ENCODE results near the gene CBL.
"Not testable (repeated sequence)": the region's sequence is repeated elsewhere in the genome, so short reads cannot be mapped to it uniquely, and the experiment has no call there.

Gene CBL

GRCh38 chr11:119184399-119184798, 21.7 kb upstream of the CBL start:
- DNase-seq (ENCODE audit: low read depth, low spot score), result not testable (repeated sequence)

DNA sequence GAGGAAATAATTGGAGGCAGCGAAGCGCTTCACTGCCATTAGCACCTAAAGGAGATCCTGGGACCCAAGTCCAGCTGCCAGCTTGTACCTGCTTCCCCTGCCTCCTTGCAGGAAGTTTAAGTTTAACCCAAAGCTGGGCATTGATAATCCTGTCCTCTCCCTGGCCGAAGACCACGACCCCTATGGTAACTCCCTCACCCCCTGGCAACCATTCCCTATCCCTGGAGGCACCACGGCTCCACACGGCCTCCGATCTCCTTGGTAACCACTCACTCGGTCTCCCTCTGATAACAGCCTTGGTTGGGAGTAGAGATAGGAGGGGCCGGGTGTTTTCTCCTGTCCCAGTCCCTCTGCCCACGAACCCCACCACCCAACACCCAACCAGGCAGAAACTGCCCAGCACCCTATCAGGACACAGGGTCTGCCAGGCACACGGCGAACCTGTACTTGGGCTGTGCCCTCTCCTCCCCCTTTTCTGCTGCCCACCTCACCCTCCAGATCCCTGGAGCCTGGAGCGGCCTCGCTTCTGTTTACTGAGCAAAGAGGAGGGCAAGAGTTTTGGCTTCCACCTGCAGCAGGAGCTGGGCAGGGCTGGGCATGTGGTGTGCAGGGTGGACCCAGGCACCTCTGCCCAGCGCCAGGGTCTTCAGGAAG, 20.0 kb upstream of the CBL start:
- DNase-seq (ENCODE audit: low read depth, low spot score), result no peak

GRCh38 chr11:119187123-119187892, 18.8 kb upstream of the CBL start:
- DNase-seq (ENCODE audit: low read depth, low spot score), result no peak

DNA sequence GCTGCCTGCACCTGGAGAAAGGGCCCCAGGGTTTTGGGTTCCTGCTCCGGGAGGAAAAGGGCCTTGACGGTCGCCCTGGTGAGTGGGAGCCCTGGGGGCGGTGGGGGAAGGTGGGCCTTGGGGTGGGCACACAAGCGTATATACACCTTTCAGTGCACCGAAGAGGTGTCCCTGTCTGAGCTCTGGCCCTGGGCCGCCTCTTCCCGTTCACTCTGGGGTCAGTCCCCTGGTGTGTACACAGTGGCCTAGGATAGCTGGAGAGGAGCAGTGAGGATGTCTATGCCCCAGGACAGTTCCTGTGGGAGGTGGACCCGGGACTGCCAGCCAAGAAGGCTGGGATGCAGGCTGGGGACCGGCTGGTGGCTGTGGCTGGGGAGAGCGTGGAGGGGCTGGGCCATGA, 18.1 kb upstream of the CBL start:
- no peak for DNase-seq (ENCODE audit: low read depth, low spot score)

DNA sequence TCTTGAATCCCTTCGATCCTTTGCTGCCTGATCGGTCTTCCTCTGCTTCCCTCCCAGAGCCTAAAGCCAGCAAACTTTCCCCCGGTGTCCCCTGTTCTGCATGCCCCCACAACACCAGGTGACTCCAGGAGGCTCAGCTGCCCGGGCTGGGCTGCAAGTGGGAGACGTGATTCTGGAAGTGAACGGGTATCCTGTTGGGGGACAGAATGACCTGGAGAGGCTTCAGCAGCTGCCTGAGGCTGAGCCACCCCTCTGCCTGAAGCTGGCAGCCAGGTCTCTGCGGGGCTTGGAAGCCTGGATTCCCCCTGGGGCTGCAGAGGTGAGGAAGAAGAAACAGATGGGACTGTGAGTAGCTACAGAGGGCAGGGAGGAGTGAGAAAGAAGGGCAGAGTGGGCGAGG, 17.3 kb upstream of the CBL start:
- no peak for DNase-seq (ENCODE audit: low read depth, low spot score)

DNA sequence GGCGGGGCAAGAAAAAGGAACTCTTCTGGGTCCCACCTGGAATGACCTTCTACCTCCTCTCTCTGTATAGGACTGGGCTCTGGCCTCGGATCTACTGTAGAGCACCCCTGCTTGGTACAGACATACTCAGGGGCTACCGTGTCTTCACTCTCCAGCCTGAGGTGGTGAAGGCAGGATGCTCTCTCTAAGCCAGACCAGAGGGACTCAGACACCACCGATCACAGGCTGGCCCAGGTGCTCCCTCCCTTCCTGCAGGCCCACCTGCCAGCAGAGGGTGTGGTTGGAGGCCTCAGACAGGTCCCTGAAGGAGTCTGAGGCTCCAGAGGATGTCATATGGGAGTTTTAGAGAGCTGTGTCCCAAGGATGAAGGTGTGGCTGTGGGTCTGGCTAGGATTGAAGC, 16.7 kb upstream of the CBL start:
- DNase-seq (ENCODE audit: low read depth, low spot score), result no peak

DNA sequence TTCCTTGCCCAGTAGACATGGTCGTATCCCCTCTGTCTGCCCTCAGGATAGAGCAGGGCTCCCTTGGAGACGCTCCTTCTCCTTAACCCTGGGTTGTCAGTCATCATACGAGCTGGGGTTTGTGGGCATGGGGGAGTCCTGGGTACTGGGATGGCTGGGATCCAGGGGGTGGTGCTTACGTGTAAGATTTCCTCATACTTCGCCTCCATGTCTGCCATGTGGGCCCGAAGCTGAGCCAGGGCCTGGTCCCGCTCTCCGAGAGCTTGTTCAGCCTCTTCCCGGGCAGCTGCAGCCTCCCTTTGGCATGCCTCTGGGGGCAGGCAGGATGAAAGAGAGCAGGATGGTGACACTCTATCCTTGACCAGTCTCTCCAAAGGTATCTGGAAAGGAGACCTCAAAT, 15.6 kb upstream of the CBL start:
- no peak for DNase-seq (ENCODE audit: low read depth, low spot score)

GRCh38 chr11:119191265-119191664, 14.9 kb upstream of the CBL start:
- not testable (repeated sequence) for DNase-seq (ENCODE audit: low read depth, low spot score)

GRCh38 chr11:119192111-119192510, 14.0 kb upstream of the CBL start:
- no peak for DNase-seq (ENCODE audit: low read depth, low spot score)

- DNase-seq (ENCODE audit: low read depth, low spot score), result no peak
Measured at GRCh38 chr11:119193001-119193400, 13.1 kb upstream of the CBL start.

DNA sequence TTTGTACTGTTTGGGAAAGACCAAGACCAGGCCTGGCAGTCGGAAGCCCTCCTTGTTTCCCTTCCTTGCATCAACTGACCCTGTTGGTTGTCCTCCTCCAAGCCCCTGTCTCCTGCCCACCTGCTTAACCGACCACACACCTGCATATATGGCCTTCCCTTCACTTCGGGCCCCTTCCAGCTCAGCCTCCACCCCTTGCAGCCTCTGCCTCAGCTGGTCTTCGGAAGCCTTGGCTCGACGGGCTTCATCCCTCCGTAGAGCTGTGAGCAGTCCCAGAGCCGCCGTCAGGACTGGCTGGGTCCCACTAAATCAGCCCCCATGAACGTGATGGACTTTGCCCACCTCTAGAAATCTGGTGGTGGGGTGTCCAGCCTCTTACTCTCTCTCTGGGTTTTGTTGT, 12.5 kb upstream of the CBL start:
- no peak for DNase-seq (ENCODE audit: low read depth, low spot score)

DNA sequence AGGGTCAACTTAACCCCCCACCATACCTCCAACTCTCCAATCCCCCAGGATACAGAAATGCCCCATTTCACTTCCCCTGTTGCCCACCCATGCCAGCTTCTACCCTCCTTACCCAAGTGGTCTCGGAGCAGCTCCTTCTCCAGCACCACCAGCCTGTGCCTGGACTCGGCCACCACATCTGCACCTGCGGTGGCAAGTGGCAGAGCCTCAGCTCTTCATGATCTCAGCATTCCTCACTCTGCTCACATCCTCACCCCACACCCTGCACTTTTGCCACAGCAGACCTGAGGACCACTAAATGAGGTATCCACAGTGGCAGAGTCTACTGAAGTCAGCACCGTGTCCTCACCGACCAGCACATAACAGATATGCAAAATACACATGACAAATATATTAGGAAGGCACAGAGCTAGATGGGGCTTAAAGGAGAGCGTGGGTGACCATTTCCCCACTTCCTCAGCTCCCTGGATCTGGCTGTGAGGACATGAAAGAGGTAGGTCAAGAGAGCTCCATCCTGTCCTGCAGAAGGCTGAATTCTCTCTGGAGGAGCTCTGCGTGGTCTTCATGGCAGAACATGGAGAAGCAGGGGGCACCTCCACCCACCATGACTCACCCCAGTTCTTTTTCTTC, 11.2 kb upstream of the CBL start:
- no peak for DNase-seq (ENCODE audit: low read depth, low spot score)

DNA sequence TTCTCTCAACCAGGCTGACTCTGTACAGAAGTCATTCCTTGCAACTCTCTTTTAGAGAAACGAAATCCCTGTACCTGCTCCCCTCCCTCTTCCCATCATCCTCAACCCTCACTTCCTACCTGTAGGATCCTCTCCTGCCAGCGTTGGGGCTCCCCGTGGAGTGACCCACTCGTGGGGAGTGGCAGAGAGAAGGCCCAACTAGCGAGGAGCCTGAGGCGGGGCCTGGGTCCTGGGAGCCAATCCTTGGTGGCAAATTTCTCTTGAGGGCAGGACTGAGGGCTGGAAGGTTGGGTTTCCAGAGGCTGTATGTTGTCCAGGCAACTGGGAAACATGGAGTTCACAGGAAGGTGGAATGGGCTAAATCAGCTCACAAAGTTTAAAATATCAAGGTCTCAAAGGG, 10.5 kb upstream of the CBL start:
- DNase-seq (ENCODE audit: low read depth, low spot score), result peak; percentile 55

- peak; percentile 87 for DNase-seq (ENCODE audit: low read depth, low spot score)
Measured at GRCh38 chr11:119196833-119197483, 9.2 kb upstream of the CBL start.

- DNase-seq (ENCODE audit: low read depth, low spot score), result no peak
Measured at GRCh38 chr11:119198925-119199324, 7.2 kb upstream of the CBL start.

DNA sequence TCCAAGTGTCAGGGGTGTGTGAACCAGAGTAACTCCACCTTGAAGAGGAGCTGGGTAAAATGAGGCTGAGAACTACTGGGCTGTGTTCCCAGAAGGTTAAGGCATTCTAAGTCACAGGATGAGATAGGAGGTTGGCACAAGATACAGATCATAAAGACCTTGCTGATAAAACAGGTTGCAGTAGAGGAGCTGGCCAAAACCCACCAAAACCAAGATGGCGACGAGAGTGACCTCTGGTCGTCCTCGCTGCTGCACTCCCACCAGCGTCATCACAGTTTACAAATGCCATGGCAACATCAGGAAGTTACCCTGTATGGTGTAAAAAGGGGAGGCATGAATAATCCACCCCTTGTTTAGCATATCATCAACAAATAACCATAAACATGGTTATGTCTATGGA, 4.9 kb upstream of the CBL start:
- DNase-seq (ENCODE audit: low read depth, low spot score), result not testable (repeated sequence)

GRCh38 chr11:119202554-119202953, 3.6 kb upstream of the CBL start:
- no peak for DNase-seq (ENCODE audit: low read depth, low spot score)

DNA sequence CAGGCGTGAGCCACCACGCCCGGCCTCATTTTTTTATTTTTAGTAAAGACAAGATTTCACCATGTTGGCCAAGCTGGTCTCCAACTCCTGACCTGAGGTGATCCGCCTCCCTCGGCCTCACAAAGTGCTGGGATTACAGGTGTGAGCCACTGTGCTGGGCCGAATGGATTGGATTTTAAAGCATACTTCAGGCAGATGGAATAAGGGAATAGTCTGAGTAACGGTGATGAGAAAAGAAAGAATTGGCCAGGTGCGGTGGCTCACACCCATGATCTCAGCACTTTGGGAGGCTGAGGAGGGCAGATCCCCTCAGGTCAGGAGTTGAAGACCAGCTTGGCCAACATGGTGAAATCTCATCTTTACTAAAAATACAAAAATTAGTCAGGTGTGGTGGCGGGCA, 2.1 kb upstream of the CBL start:
- DNase-seq (ENCODE audit: low read depth, low spot score), result no peak

GRCh38 chr11:119205080-119205479, 1.1 kb upstream of the CBL start:
- DNase-seq (ENCODE audit: low read depth, low spot score), result no peak

- DNase-seq (ENCODE audit: low read depth, low spot score), result peak; percentile 39
Measured at GRCh38 chr11:119206511-119207414, 624 bp downstream of the CBL start.

GRCh38 chr11:119207415-119207960, 1.3 kb downstream of the CBL start:
- DNase-seq (ENCODE audit: low read depth, low spot score), result no peak
